Activated T-cell treated with anti-CD3 and anti-CD28 coated beads, Interleukin-2, amount 50 U/mL, for 72 hours (primary cell): Measurements from ENCODE around the gene TBCA. TPM values are rescaled to one million over a fixed set of nuclear protein-coding genes. Genes with fewer than 3 reads are reported as not detected.
A peak's percentile ranks its signal among the peaks of the same experiment; 100 is the strongest.

Experiments
- ATAC-seq, 2 donors: fragments of 150-1000 bp; cut with Tn5 transposase; replicated peaks in 1 of 2; 2 replicates each; pipeline ENCODE4 v1.10.0; 2021; ENCODE audit warnings: moderate library complexity in 2 of 2, mild to moderate bottlenecking in 1 of 2
- DNase-seq, 2 donors: peaks; one replicate each; pipeline ENCODE4 v3.0.0; 2021 to 2022; ENCODE audit warnings: mixed read lengths in 1 of 2
- H3K27ac Mint-ChIP-seq: one replicate; pipeline ENCODE4 v1.8.0; 2022; ENCODE audit warnings: mild to moderate bottlenecking, moderate library complexity, mixed read lengths
- H3K27me3 Mint-ChIP-seq: one replicate; pipeline ENCODE4 v1.8.0; 2022; ENCODE audit warnings: low read depth, mixed read lengths
- H3K36me3 Mint-ChIP-seq, 2 donors: one replicate each; pipeline ENCODE4 v1.8.0; 2022; ENCODE audit warnings: mixed read lengths in 2 of 2, mild to moderate bottlenecking in 1 of 2; ENCODE audit not compliant: insufficient read depth in 2 of 2
- H3K4me1 Mint-ChIP-seq: one replicate; pipeline ENCODE4 v1.8.0; 2022; ENCODE audit warnings: low read depth, mixed read lengths
- H3K4me3 Mint-ChIP-seq, 2 donors: one replicate each; pipeline ENCODE4 v1.8.0; 2022; ENCODE audit warnings: mild to moderate bottlenecking in 2 of 2, mixed read lengths in 2 of 2, moderate library complexity in 2 of 2
- H3K9me3 Mint-ChIP-seq, 2 donors: one replicate each; pipeline ENCODE4 v1.8.0; 2022; ENCODE audit warnings: mixed read lengths in 2 of 2
- total RNA-seq, 2 donors: library from RNA; stranded (reverse); gene quantifications; one replicate each; pipeline ENCODE4 v1.2.3, GENCODE V29; 2022

TBCA gene
- total RNA-seq, 2 donors from 2014 or later: 163 to 175 TPM

- Mint-ChIP-seq H3K9me3 (no peaks in the 10 kb centered on the region), H3K4me3 (no peak overlapping the region)
- no peak for ATAC-seq
Measured at GRCh38 chr5:77781076-77781475, 4.9 kb upstream of the TBCA start.

GRCh38 chr5:77778881-77779438 is 2.8 kb upstream of the TBCA start:
- no peak for ATAC-seq
- DNase-seq: no peak
- H3K27ac Mint-ChIP-seq: no peak overlapping the region
- H3K27me3 Mint-ChIP-seq: no peaks in the 10 kb centered on the region
- no peak overlapping the region for H3K4me3 Mint-ChIP-seq
- peaks cover 38% of the 10 kb centered on the region for H3K4me1 Mint-ChIP-seq
- H3K9me3 Mint-ChIP-seq: no peaks in the 10 kb centered on the region
- H3K36me3 Mint-ChIP-seq: peaks cover 5% of the 10 kb centered on the region in 2 donors

More at GRCh38 chr5:77781076-77781475, 4.9 kb upstream of the TBCA start:
- Mint-ChIP-seq H3K27ac (no peak overlapping the region), H3K4me1 (peaks cover 23% of the 10 kb centered on the region), H3K36me3 (no peaks in the 10 kb centered on the region), H3K27me3 (no peaks in the 10 kb centered on the region)
- no peak for DNase-seq

GRCh38 chr5:77778398-77778797 is 2.3 kb upstream of the TBCA start:
- Mint-ChIP-seq H3K27me3 (no peaks in the 10 kb centered on the region), H3K4me1 (peaks cover 44% of the 10 kb centered on the region), H3K9me3 (no peaks in the 10 kb centered on the region), H3K4me3 (peak overlapping the region; percentile 23 to 30), H3K27ac (no peak overlapping the region), H3K36me3 (peaks cover 5% of the 10 kb centered on the region in 2 donors)
- DNase-seq (no peak), ATAC-seq (no peak)

GRCh38 chr5:77777911-77778310 is 1.8 kb upstream of the TBCA start:
- peak overlapping the region in 1 of 2 donors; percentile 30 for H3K4me3 Mint-ChIP-seq
- peaks cover 49% of the 10 kb centered on the region for H3K4me1 Mint-ChIP-seq
- ATAC-seq (no peak), DNase-seq (no peak)
- H3K9me3 Mint-ChIP-seq: no peaks in the 10 kb centered on the region
- H3K36me3 Mint-ChIP-seq: peaks cover 5% of the 10 kb centered on the region in 2 donors
- no peaks in the 10 kb centered on the region for H3K27me3 Mint-ChIP-seq
- no peak overlapping the region for H3K27ac Mint-ChIP-seq

GRCh38 chr5:77777281-77777892 is 1.2 kb upstream of the TBCA start:
- DNase-seq (no peak), ATAC-seq (no peak)
- Mint-ChIP-seq H3K9me3 (no peaks in the 10 kb centered on the region), H3K4me1 (peaks cover 50% of the 10 kb centered on the region), H3K27me3 (no peaks in the 10 kb centered on the region), H3K4me3 (peak overlapping the region; percentile 92 to 93), H3K27ac (peak overlapping the region; percentile 31), H3K36me3 (peaks cover 5% of the 10 kb centered on the region in 2 donors)

GRCh38 chr5:77776554-77777206 is 541 bp upstream of the TBCA start:
- peak; percentile 9 to 14 for ATAC-seq
- peak overlapping the region; percentile 92 to 93 for H3K4me3 Mint-ChIP-seq
- peaks cover 55% of the 10 kb centered on the region for H3K4me1 Mint-ChIP-seq
- peaks cover 6 to 8% of the 10 kb centered on the region in 2 donors for H3K36me3 Mint-ChIP-seq
- H3K27ac Mint-ChIP-seq: peak overlapping the region; percentile 97
- DNase-seq: no peak
- H3K9me3 Mint-ChIP-seq: no peaks in the 10 kb centered on the region
- H3K27me3 Mint-ChIP-seq: no peaks in the 10 kb centered on the region

GRCh38 chr5:77774981-77775789 is 954 bp downstream of the TBCA start:
- ATAC-seq: peak in 1 of 2 donors; percentile 16
- Mint-ChIP-seq H3K27me3 (no peaks in the 10 kb centered on the region), H3K36me3 (peaks cover 10 to 15% of the 10 kb centered on the region in 2 donors), H3K9me3 (no peaks in the 10 kb centered on the region), H3K4me1 (peaks cover 68% of the 10 kb centered on the region), H3K27ac (peak overlapping the region; percentile 93), H3K4me3 (peak overlapping the region; percentile 92 to 93)
- no peak for DNase-seq

- peaks cover 13 to 18% of the 10 kb centered on the region in 2 donors for H3K36me3 Mint-ChIP-seq
- ATAC-seq (no peak), DNase-seq (no peak)
- H3K27me3 Mint-ChIP-seq: no peaks in the 10 kb centered on the region
- H3K9me3 Mint-ChIP-seq: peaks cover 0 to 1% of the 10 kb centered on the region in 2 donors
- H3K4me3 Mint-ChIP-seq: peak overlapping the region; percentile 92 to 93
- H3K27ac Mint-ChIP-seq: peak overlapping the region; percentile 51
- H3K4me1 Mint-ChIP-seq: peaks cover 73% of the 10 kb centered on the region
Measured at GRCh38 chr5:77773734-77774280, 2.3 kb downstream of the TBCA start.

- peaks cover 66% of the 10 kb centered on the region for H3K4me1 Mint-ChIP-seq
- peak overlapping the region in 1 of 2 donors; percentile 92 for H3K4me3 Mint-ChIP-seq
- peaks cover 0 to 1% of the 10 kb centered on the region in 2 donors for H3K9me3 Mint-ChIP-seq
- DNase-seq (no peak), ATAC-seq (no peak)
- H3K36me3 Mint-ChIP-seq: peaks cover 14 to 22% of the 10 kb centered on the region in 2 donors
- peak overlapping the region; percentile 18 for H3K27ac Mint-ChIP-seq
- no peaks in the 10 kb centered on the region for H3K27me3 Mint-ChIP-seq
Measured at GRCh38 chr5:77772729-77773128, 3.4 kb downstream of the TBCA start.

- ATAC-seq (no peak), DNase-seq (no peak)
- Mint-ChIP-seq H3K4me3 (peak overlapping the region; percentile 6 to 10), H3K9me3 (peaks cover 0 to 1% of the 10 kb centered on the region in 2 donors), H3K4me1 (peaks cover 54% of the 10 kb centered on the region), H3K27me3 (no peaks in the 10 kb centered on the region), H3K36me3 (peaks cover 16 to 33% of the 10 kb centered on the region in 2 donors), H3K27ac (peak overlapping the region; percentile 6)
Measured at GRCh38 chr5:77771452-77771851, 4.7 kb downstream of the TBCA start.

- peaks cover 18 to 38% of the 10 kb centered on the region in 2 donors for H3K36me3 Mint-ChIP-seq
- H3K4me1 Mint-ChIP-seq: peaks cover 56% of the 10 kb centered on the region
- no peak for DNase-seq
- H3K4me3 Mint-ChIP-seq: no peak overlapping the region
- peaks cover 0 to 1% of the 10 kb centered on the region in 2 donors for H3K9me3 Mint-ChIP-seq
- H3K27me3 Mint-ChIP-seq: no peaks in the 10 kb centered on the region
- no peak overlapping the region for H3K27ac Mint-ChIP-seq
- ATAC-seq: peak; percentile 43 to 54
Measured at GRCh38 chr5:77770293-77771005, 5.7 kb downstream of the TBCA start.

- Mint-ChIP-seq H3K27me3 (no peaks in the 10 kb centered on the region), H3K36me3 (peaks cover 14 to 33% of the 10 kb centered on the region in 2 donors), H3K4me3 (no peak overlapping the region), H3K27ac (no peak overlapping the region), H3K9me3 (peaks cover 0 to 1% of the 10 kb centered on the region in 2 donors), H3K4me1 (peaks cover 46% of the 10 kb centered on the region)
- no peak for DNase-seq
- ATAC-seq: no peak
Measured at GRCh38 chr5:77768978-77769377, 7.2 kb downstream of the TBCA start.
